HL-60/S4 treated with phorbol 12-myristate 13-acetate at 8.2 ng/mL for 4 days and 3 days (cell line): Measurements from ENCODE around the gene GUCA2A.
"Not testable (repeated sequence)": the region's sequence is repeated elsewhere in the genome, so short reads cannot be mapped to it uniquely, and the experiment has no call there.

ENCODE experiments used
- in situ Hi-C: fragments of 300-500 bp; cut with MboI; formaldehyde crosslinking; loops from 2 replicates; pipeline ENCODE4 v1.15.0; 2022; ENCODE audit warnings: low sequenced_read_pairs

Gene GUCA2A, protein sequence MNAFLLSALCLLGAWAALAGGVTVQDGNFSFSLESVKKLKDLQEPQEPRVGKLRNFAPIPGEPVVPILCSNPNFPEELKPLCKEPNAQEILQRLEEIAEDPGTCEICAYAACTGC

GRCh38 chr1:42164551-42165420 lies at the start of gene GUCA2A:
Gene GUCA2A (minus strand): TSS chr1:42164745. CDS start chr1:42164712, 33 bp downstream.
- in situ Hi-C loops, result no loop called here

DNA sequence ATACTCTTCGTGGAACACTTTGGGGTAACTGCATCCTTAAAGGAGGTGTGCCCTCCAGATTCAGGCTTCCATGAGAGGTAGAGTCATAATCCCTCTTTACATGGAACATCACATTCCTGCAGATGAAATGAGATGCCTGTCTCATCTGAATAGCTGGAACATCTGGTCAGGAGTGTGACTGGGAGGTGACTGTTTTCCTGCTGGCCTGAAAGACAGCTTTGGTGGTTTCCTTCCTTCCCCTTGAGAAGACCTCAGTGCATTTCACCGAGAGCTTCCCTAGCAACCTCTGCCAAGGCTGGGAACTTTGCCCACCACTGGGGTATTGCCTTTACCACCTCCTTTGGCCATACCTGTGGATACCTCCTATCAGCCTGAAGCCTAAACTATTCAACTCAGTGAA lies 46.7 kb upstream of the GUCA2A start:
- in situ Hi-C loops, result no loop called here

DNA sequence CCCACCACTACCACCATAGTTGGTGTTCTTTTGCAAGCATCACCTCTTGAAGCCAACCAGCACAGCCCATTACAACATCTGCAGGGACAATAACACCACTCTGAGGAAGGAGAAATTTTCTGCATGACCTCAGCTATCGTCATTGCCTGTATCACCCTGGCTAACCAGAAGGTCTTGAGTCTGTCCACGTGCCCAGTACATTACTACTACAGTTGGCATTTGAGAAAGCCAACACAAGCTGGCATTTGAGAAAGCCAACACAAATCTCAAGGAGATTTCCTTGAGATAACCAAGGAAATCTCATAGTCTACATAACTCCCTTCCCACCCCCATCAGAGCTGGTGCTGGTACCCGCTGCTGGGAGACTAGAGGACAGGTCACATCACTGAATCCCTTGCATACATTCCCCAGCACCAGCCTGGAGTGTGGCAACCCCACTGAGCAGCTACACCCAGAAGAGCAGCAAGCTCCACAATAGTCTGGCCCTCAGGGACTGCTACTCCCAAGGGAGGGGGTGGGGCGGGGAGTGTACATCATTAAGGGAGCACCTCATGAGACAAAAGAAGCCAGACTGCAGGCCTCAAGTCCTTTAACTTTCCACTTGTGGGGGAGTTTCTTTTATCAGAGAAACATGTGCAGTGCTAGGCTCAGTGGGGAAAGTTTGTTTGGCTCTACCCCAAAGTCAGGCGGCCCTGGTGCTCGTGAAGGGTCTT lies 46.0 kb upstream of the GUCA2A start:
- in situ Hi-C loops, result no loop called here

GRCh38 chr1:42209526-42210251 lies 45.1 kb upstream of the GUCA2A start:
- in situ Hi-C loops, result no loop called here

DNA sequence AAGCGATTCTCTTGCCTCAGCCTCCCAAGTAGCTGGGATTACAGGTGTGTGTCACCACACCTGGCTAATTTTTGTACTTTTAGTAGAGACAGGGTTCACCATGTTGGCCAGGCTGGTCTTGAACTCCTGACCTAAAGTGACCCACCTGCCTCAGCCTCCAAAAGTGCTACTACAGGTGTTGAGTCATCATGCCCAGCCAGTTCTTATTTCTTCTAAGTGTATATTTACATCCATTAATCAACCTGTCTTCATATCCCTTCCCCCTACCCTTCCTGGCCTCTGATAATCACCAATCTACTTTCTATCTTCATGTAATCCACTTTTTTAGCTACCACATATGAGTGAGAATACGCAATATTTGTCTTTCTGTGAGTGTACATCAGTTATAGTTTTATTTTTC lies 42.4 kb upstream of the GUCA2A start:
- in situ Hi-C loops, result not testable (repeated sequence)

- in situ Hi-C loops, result no loop called here
Measured at GRCh38 chr1:42206164-42206563, 41.6 kb upstream of the GUCA2A start.

- in situ Hi-C loops, result no loop called here
Measured at GRCh38 chr1:42201986-42202385, 37.4 kb upstream of the GUCA2A start.

GRCh38 chr1:42198251-42198650 lies 33.7 kb upstream of the GUCA2A start:
- in situ Hi-C loops, result no loop called here

DNA sequence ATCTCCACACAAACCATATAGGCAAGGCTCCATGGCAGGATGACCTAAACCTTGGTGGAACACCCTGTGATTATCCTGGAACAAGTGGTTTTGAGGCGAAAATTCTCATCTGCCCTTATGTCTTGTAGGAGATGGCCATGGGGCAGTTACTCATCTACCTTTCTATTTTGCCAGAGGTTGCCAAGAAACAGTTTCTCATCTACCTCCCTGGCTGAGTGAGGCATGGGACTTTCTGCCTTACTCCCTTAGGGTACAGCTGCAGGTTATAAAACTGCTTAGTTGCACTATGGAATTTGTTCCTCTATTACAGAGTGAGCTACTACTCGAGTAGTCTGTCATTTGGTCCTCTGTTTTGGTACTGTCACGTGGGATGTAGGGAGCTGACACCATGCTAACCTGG lies 31.3 kb upstream of the GUCA2A start:
- in situ Hi-C loops, result no loop called here

DNA sequence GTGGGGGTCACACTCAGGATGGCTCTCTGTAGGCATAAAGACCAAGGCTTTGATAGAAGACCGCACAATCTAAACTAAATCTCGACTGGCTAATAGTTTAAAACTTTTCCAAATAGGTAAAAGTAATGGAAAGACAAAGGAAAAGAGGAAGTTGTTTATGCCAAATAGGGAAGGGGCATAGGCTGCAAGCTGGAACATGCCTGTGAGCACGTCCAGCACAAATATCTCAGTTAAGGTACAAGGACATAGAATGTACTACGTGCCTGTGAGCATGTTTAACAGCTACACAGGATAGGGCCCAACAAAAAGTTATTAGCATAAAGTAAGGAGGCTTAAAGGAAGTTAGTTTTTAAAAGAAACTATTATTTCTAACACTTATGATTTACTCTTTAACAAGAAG lies 27.6 kb upstream of the GUCA2A start:
- in situ Hi-C loops, result no loop called here

DNA sequence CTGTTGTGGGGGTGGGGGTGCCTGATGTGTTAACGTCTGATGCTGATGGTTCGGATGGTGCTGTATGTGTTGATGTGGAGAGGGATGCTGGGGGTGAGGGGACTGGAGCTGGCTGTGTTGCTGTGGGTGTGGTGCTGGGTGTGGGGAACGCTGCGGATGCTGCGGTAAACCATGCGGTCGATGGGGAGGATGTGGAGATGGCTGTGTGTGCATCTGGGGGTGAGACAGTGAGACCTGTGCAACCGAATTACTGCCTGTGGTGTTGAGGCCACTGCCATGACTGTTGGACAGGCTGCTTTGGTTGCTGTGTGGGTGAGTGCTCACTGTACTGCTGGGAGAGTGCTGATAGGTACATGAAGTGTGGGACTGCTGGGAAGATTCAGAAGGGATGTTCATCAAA lies 26.8 kb upstream of the GUCA2A start:
- in situ Hi-C loops, result no loop called here

GRCh38 chr1:42189931-42190853 lies 25.6 kb upstream of the GUCA2A start:
- in situ Hi-C loops, result no loop called here

DNA sequence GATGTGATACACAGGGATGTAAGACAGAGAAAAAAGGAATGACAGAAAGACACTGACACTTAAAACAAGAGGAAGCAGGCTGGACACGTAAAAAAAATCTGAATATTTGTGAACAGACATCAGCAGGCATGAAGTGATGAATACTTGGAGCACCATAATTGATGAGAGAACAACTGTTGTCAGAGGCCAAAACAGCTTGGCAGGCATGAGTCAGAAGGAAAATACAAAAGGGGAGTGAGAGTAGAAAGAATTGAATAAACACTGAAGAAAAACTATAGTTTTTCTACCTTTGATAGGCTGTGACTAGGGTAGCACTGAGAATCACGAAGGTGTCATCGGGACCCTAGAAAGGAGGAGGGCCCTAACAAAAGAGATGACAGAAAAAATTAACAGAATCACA lies 21.6 kb upstream of the GUCA2A start:
- in situ Hi-C loops, result no loop called here

GRCh38 chr1:42184616-42185015 lies 20.1 kb upstream of the GUCA2A start:
- in situ Hi-C loops, result no loop called here

DNA sequence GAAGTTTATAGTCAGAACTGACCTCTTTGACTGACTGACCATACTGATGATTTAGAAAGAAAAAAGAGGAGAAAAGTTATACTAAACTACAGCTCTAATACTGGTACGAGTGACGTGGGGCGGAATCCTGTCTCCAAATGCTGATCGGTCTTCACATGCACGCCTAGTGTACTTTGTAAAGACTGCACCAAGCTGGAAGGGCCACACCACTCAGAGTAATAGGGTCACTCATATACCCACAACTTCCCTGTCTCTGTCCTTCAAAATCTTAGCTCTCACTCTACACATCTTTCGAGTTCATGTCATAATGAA lies 19.4 kb upstream of the GUCA2A start:
- in situ Hi-C loops, result no loop called here

- in situ Hi-C loops, result no loop called here
Measured at GRCh38 chr1:42183210-42183956, 18.8 kb upstream of the GUCA2A start.

- in situ Hi-C loops, result no loop called here
Measured at GRCh38 chr1:42181687-42182086, 17.1 kb upstream of the GUCA2A start.

DNA sequence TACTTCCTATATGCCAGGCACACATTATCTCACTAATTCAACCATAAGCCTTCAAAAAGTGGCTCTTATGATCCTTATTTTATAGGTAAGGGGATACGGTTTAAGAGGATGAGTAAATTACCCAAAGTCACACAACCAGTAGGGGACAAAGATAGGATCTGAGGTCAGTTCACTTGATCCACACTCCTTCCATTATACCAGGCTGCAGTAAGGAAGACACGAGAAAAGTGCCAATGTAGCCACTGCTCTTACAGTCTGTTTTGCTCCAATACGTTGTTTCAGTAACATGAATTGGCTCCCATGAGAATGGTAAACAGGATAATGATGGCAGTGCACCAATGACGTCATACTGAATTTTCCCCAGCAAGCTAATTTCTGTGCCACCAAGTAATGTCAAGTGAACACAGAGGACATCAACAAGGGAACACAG lies 15.4 kb upstream of the GUCA2A start:
- in situ Hi-C loops, result no loop called here

DNA sequence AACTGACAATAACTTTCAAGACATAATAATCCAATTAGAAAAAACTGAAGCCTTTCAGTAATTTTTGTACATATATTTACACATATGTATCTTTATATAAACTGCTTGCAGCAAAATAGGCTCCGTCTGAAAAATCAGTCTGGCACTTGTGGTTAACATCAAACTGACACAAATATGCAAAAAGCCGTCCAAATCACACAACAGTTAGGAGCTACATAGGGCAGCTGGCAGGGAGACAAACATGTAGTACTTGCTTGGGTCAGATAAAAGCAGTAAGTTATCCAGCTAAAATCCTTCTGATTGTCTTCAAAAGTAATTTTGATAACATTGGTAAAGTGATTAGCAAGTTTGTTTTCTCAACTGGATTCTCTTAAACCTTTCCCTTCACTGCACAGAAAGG lies 14.7 kb upstream of the GUCA2A start:
- in situ Hi-C loops, result no loop called here

DNA sequence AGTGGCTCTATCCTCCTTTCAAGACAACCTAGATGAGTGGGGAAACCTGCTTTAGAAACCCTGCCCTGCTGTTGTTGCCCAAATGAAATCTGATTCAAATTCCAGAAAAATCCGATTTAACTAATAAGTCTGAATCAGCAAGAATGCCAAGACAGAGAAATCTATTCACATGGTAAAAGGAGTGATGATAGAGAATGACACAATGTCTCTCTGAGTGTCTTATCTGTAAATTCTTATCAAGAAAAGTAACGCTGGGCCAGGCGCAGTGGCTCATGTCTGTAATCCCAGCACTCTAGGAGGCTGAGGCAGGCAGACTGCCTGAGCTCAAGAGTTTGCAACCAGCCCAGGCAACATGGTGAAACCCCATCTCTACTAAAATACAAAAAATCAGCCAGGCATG lies 13.7 kb upstream of the GUCA2A start:
- in situ Hi-C loops, result no loop called here
